Astrocyte (in vitro differentiated cells and primary cell): ENCODE results near the gene ZNF669.

Experiments
- EZH2 ChIP-seq: IDR thresholded peaks from 2 replicates; pipeline ENCODE4 v1.6.1; 2012; ENCODE audit warnings: mild to moderate bottlenecking, low read length, inconsistent platforms; ENCODE audit not compliant: insufficient read depth
- TF ChIP-seq, protein P1 (sequence below): IDR thresholded peaks from 2 replicates; pipeline ENCODE4 v1.5.1; 2011; ENCODE audit warnings: low read depth, mild to moderate bottlenecking, inconsistent platforms, low read length, moderate library complexity; ENCODE audit not compliant: insufficient read depth

DNA sequence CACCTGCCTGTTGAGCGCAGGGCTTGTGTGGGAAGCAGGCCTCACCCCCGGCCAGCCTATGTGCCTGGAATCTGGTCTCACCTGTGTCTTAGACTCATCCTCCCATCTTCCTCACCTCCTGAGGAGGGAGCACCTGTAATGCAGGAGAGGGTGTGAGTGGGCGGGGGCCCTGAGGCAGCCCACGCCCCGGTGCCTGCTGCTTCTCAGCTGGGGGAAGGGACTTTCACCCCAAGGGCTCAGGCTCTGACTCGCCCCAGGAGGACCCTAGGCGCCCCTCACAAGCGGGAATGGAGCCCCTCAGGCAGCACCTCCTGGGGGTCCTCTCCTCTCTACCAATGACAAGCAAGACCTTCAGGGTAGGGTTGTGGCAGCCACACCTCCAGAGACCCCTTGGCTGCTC, 18.8 kb downstream of the ZNF669 start:
- TF ChIP-seq, protein P1, sequence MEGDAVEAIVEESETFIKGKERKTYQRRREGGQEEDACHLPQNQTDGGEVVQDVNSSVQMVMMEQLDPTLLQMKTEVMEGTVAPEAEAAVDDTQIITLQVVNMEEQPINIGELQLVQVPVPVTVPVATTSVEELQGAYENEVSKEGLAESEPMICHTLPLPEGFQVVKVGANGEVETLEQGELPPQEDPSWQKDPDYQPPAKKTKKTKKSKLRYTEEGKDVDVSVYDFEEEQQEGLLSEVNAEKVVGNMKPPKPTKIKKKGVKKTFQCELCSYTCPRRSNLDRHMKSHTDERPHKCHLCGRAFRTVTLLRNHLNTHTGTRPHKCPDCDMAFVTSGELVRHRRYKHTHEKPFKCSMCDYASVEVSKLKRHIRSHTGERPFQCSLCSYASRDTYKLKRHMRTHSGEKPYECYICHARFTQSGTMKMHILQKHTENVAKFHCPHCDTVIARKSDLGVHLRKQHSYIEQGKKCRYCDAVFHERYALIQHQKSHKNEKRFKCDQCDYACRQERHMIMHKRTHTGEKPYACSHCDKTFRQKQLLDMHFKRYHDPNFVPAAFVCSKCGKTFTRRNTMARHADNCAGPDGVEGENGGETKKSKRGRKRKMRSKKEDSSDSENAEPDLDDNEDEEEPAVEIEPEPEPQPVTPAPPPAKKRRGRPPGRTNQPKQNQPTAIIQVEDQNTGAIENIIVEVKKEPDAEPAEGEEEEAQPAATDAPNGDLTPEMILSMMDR, result no peak
- TF ChIP-seq EZH2, result no peak
